ENCODE data around the gene SPOP.
"Not testable (repeated sequence)": the region's sequence is repeated elsewhere in the genome, so short reads cannot be mapped to it uniquely, and the experiment has no call there.

The SPOP gene

DNA sequence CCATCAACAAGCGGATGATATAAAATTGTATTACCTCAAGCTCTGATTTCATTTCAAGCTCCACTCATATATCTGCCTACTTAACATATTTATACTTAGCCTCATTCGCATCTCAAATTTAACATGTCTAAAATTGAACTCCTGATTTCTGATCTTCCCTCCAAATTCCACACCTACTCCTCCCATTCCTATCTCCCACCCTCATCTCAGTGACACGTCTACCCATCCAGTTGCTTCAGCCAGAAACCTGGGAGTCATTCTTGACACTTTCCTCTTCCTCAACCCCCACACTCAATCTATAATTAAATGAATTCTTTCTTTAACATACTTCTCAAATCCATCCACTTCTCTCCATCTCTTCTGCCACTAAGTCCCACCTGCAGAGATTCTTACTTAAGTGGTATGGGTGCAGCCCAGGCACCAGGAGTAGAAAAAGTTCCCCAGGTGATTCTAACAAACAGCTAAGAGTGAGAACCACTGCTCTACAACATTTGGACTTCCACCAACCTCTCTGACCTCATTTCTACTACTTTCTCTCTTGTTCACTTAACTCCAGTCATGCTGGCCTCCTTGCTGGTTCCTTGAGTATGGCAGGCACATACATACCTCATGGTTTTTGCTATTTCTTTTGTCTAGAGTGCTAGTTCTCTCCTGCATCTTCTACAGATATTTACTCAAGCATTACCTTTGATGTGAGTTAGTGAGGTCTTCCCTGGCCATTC, 18.1 kb downstream of the SPOP start:
- in situ Hi-C loops (cut with HindIII; ENCODE audit: low sequenced_read_pairs): no loop called here

DNA sequence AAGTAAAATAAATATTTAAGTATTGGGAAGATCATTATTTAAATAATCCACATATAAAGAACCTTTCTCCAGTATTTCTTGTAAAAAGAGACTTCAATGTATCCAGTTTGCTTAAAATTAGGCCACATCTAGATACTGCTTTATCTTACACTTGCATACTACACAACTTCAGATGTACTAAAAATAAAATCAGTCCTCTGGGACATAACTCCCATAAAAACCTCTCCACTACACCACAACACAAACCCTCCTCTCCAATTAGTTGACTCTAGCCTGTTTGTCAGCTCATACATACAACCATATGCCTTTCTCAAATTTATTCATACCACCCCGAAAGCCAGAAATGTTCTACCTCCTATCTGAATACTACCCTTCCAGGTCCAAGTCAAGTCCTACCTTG, 21.6 kb downstream of the SPOP start:
- in situ Hi-C loops (cut with HindIII; ENCODE audit: low sequenced_read_pairs): no loop called here

DNA sequence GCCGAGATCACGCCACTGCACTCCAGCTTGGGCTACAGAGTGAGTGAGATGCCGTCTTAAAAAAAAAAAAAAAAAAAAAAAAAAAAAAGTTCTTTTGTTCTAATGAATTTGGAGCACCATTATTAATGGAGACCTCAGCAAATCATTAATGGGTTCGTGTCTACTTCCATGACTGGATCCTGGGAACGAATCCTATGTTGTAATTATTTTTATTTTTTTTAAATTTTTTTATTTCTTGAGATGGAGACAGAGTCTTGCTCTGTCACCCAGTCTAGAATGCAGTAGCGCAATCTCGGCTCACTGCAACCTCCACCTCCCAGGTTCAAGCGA, 30.7 kb downstream of the SPOP start:
- in situ Hi-C loops (cut with HindIII; ENCODE audit: low sequenced_read_pairs): no loop called here

DNA sequence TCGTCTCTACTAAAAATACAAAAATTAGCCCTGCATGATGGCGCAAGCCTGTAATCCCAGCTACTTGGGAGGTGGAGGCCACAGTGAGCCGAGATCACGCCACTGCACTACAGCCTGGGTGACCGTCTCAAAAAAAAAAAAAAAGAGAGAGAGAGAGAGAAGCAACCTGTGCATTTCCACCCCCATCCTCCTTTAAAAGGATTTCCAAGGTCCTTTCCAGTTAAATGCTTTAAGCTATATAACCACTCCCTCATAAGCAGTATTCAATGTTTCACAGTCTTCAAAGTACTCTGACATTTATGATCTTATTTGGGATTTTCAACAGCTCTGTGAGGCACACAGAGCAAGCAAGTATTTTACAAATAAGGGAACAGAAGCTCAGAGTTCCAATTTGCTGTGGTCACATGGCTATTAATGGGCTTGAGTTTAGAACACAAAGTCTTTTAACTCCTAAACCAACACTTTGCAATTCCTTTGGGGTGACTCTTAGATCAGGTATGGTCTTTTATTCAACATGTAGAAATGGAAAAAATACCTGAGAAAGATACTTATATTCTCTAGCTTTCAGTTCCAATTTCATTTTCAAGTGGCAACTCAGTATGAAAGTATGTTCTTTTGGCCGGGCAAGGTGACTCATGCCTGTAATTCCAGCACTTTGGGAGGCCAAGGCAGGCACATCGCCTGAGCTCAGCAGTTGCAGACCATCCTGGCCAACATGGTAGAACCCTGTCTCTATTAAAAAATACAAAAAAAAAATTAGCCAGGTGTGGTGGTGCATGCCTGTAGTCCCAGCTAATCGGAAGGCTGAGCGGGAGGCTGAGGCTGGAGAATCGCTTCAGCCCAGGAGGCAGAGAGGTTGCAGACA, 31.3 kb downstream of the SPOP start:
- in situ Hi-C loops (cut with HindIII; ENCODE audit: low sequenced_read_pairs): no loop called here

DNA sequence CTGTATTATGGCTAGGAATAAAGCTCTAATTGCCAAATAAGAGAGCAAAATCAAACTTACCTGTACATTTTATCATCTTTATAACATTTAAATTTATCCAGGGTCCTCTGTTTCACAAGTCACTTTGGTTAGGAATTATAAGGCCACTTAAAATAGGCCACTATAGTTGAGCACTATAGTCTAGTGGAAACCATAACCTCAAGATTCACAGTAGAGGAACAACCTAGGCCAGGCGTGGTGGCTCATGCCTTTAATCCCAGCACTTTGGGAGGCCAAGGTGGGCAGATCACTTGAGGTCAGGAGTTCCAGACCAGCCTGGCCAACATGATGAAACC, 31.9 kb downstream of the SPOP start:
- in situ Hi-C loops (cut with HindIII; ENCODE audit: low sequenced_read_pairs): not testable (repeated sequence)

GRCh38 chr17:49645654-49646053, 32.2 kb downstream of the SPOP start:
- in situ Hi-C loops (cut with HindIII; ENCODE audit: low sequenced_read_pairs): no loop called here

DNA sequence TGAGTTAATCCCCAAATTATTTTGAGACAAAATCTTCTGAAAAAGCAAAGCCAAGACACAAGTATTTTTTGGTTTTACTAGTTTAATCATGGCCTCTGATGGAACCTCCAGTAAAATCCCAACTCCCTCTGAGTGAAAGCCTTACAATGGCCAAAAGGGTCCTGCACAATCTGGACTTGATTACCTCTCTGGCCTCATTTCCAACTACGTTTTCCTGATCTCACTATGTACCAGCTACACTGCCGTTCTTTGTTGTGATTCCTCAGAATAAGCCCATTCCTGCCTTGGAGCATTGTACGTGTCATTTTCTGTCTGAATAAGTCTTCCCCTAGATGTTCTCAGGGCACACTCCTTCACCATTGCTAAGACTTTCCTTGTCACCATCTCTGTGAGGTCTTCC, 37.3 kb downstream of the SPOP start:
- in situ Hi-C loops (cut with HindIII; ENCODE audit: low sequenced_read_pairs): no loop called here

DNA sequence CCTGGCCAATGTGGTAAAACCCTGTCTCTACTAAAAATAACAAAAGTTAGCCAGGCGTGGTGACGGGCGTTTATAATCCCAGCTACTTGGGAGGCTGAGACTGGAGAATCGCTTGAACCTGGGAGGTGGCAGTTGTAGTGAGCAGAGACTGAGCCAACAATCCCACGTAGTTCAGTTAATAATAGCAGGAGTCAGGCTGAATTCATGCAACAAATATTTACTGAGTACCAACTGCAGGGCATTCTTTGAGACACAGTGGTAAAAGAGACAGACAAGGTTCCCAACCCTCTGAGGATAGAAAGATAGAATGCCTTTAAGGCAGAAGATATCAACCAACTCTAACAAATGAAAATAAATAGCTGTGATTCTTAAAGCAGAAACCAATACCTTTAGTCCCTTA, 39.1 kb downstream of the SPOP start:
- in situ Hi-C loops (cut with HindIII; ENCODE audit: low sequenced_read_pairs): no loop called here

GRCh38 chr17:49637739-49638138, 40.2 kb downstream of the SPOP start:
- in situ Hi-C loops (cut with HindIII; ENCODE audit: low sequenced_read_pairs): no loop called here

GRCh38 chr17:49637050-49637449, 40.8 kb downstream of the SPOP start:
- in situ Hi-C loops (cut with HindIII; ENCODE audit: low sequenced_read_pairs): no loop called here

- in situ Hi-C loops (cut with HindIII; ENCODE audit: low sequenced_read_pairs): no loop called here
Measured at GRCh38 chr17:49635121-49635520, 42.8 kb downstream of the SPOP start.

- in situ Hi-C loops (cut with HindIII; ENCODE audit: low sequenced_read_pairs): no loop called here
Measured at GRCh38 chr17:49634485-49634860, 43.4 kb downstream of the SPOP start.

GRCh38 chr17:49633762-49634484, 44.0 kb downstream of the SPOP start:
- in situ Hi-C loops (cut with HindIII; ENCODE audit: low sequenced_read_pairs): no loop called here

DNA sequence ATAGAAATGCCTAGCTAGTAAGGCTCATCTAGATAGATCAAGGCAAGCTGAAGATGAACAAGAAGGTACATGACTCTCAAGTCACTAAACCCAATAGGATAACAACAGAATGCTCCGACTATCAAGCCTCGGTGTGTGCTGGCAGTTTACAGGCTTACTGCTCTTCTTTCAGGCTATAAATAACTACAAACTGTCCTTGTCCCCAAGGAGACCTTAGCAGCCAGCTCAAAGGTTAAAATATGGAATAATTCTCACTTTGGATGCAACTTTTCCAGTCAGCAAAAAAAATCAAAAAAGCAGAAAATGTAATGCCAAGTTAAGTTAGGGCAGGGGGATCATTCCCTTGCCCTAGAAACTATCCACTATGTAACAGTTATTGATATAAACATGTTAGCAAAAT, 44.6 kb downstream of the SPOP start:
- in situ Hi-C loops (cut with HindIII; ENCODE audit: low sequenced_read_pairs): no loop called here

DNA sequence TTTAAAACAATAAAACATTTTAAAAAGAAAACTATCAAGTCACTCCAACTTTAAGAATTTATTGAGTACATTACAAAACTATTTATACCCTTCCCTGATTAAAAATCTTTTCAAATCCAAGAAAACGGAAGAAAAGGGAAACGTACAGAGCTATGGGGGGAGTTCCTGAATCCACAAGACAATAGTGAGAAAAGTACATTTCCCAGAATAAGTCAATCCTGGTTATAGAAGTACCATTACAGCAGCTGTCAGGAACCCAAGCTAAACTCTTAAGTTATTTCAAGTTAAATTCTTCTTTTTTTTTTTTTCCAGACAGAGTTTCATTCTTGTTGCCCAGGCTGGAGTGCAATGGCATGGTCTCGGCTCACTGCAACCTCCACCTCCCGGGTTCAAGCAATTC, 45.7 kb downstream of the SPOP start:
- in situ Hi-C loops (cut with HindIII; ENCODE audit: low sequenced_read_pairs): no loop called here

- in situ Hi-C loops (cut with HindIII; ENCODE audit: low sequenced_read_pairs): no loop called here
Measured at GRCh38 chr17:49631496-49631895, 46.4 kb downstream of the SPOP start.

GRCh38 chr17:49630113-49630900, 47.6 kb downstream of the SPOP start:
- in situ Hi-C loops (cut with HindIII; ENCODE audit: low sequenced_read_pairs): no loop called here

DNA sequence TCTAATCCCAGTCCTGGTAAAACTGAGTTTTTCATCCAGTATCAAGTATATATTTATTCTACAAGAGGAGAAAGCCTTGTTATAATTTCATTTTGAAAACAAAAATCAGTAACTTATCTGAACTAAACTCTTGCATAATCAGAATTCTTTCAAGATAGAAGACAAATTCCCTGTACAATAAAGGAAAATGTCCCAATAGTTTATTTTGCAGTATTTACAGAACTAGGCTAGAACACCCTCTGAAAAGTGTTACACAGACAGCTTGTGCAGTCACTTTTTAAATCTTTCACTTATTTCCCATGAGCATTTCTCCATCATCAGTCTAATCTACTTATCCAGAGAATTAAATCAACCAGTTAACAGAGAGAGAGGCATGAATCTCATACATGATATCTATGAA, 48.5 kb downstream of the SPOP start:
- in situ Hi-C loops (cut with HindIII; ENCODE audit: low sequenced_read_pairs): no loop called here

GRCh38 chr17:49624896-49625295, 53.0 kb downstream of the SPOP start:
- in situ Hi-C loops (cut with HindIII; ENCODE audit: low sequenced_read_pairs): no loop called here

GRCh38 chr17:49621946-49622529, 55.9 kb downstream of the SPOP start:
- in situ Hi-C loops (cut with HindIII; ENCODE audit: low sequenced_read_pairs): no loop called here

- in situ Hi-C loops (cut with HindIII; ENCODE audit: low sequenced_read_pairs): no loop called here
Measured at GRCh38 chr17:49621420-49621819, 56.5 kb downstream of the SPOP start.
